ENCODE results near the gene POC1A. TPM values are rescaled to one million over a fixed set of nuclear protein-coding genes. Genes with fewer than 3 reads are reported as not detected.

Gene POC1A
- total RNA-seq, 1 experiment from 2014 or later: 16.1 TPM

DNA sequence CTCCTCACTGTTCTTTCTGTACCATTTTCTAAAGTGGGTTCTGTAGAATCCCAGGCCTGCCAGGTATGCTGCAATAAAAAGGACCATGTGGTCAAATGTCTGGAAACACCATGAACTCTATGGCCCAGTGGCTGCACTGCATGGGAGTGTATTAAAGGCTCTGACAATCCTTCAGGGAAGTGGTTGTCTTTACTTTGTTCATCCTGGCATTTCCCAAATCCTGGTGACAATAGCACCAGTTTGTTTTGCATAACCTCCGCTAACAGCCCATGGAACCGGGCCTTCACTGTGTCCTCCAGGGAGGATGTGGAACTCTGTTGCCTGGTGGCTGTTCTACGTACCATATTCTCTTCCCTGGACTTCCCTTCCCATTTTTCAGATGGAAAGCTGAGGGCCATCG, 86.7 kb downstream of the POC1A start:
- intact Hi-C loops (cut with micrococcal nuclease; ENCODE audit: unreplicated experiment): no loop called here

DNA sequence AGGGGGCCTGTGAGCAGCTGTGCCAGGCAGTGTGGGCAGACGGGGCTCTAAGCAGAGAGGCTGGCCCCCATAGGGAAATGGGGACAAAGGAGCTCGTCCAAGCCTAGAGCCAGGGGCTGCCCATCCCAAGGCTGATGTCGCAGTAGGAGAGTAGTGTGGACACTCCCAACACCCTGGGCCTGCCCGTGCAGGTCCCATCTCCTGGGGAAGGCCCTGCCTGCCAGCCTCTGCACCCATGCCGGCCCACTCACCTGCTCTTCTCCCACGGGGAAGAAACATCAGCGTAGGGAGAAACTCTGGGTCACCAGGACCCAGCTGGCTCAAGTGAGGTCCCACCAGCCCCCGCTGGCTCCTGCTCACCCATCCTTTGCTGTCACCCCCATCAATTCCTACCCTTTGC, 87.2 kb downstream of the POC1A start:
- no TSS peak for BruUV-seq (replicated peaks)
- ChIA-PET CTCF (no interaction called here), POLR2A (ENCODE audit: low non-redundant PET) (no interaction called here)
- TF ChIP-seq, protein P1, sequence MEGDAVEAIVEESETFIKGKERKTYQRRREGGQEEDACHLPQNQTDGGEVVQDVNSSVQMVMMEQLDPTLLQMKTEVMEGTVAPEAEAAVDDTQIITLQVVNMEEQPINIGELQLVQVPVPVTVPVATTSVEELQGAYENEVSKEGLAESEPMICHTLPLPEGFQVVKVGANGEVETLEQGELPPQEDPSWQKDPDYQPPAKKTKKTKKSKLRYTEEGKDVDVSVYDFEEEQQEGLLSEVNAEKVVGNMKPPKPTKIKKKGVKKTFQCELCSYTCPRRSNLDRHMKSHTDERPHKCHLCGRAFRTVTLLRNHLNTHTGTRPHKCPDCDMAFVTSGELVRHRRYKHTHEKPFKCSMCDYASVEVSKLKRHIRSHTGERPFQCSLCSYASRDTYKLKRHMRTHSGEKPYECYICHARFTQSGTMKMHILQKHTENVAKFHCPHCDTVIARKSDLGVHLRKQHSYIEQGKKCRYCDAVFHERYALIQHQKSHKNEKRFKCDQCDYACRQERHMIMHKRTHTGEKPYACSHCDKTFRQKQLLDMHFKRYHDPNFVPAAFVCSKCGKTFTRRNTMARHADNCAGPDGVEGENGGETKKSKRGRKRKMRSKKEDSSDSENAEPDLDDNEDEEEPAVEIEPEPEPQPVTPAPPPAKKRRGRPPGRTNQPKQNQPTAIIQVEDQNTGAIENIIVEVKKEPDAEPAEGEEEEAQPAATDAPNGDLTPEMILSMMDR (conservative IDR thresholded peaks at IDR 0.05; ENCODE audit: low read depth, low read length): no peak
- no peak for TF ChIP-seq EZH2 (IDR thresholded peaks at IDR 0.05; ENCODE audit: borderline replicate concordance, low read depth, low read length, poor library complexity, severe bottlenecking)
- Histone ChIP-seq H3K4me1 (ENCODE audit: insufficient read depth, low read length, poor library complexity, severe bottlenecking) (no peaks in the 10 kb centered on the region), H3K27me3 (replicated peaks; ENCODE audit: insufficient read depth, low read depth, low read length, poor library complexity) (no peaks in the 10 kb centered on the region), H3K9me3 (ENCODE audit: low read depth, low read length, poor library complexity, severe bottlenecking) (no peaks in the 10 kb centered on the region), H3K36me3 (ENCODE audit: insufficient read depth, low read length, poor library complexity, severe bottlenecking) (no peaks in the 10 kb centered on the region), H3K27ac (ENCODE audit: low read depth, low read length, poor library complexity, severe bottlenecking) (no peak overlapping the region), H3K4me3 (ENCODE audit: low read depth, low read length, poor library complexity, severe bottlenecking) (no peak overlapping the region)
- DNase-seq (ENCODE audit: low spot score): no peak
- intact Hi-C loops (cut with micrococcal nuclease; ENCODE audit: unreplicated experiment): no loop called here

More for the DNA sequence above, 86.7 kb downstream of the POC1A start:
- POLR2A ChIA-PET (ENCODE audit: low non-redundant PET): no interaction called here
- H3K36me3 ChIP-seq (ENCODE audit: insufficient read depth, low read length, poor library complexity, severe bottlenecking): no peaks in the 10 kb centered on the region
- no peak overlapping the region for H3K27ac ChIP-seq (ENCODE audit: low read depth, low read length, poor library complexity, severe bottlenecking)
- no peaks in the 10 kb centered on the region for H3K9me3 ChIP-seq (ENCODE audit: low read depth, low read length, poor library complexity, severe bottlenecking)
- no peaks in the 10 kb centered on the region for H3K27me3 ChIP-seq (replicated peaks; ENCODE audit: insufficient read depth, low read depth, low read length, poor library complexity)
- BruUV-seq (replicated peaks): no TSS peak
- no peak for DNase-seq (ENCODE audit: low spot score)
- CTCF ChIA-PET: no interaction called here
- no peaks in the 10 kb centered on the region for H3K4me1 ChIP-seq (ENCODE audit: insufficient read depth, low read length, poor library complexity, severe bottlenecking)
- TF ChIP-seq, protein P1 (conservative IDR thresholded peaks at IDR 0.05; ENCODE audit: low read depth, low read length): no peak
- TF ChIP-seq EZH2 (IDR thresholded peaks at IDR 0.05; ENCODE audit: borderline replicate concordance, low read depth, low read length, poor library complexity, severe bottlenecking): no peak
- no peak overlapping the region for H3K4me3 ChIP-seq (ENCODE audit: low read depth, low read length, poor library complexity, severe bottlenecking)

DNA sequence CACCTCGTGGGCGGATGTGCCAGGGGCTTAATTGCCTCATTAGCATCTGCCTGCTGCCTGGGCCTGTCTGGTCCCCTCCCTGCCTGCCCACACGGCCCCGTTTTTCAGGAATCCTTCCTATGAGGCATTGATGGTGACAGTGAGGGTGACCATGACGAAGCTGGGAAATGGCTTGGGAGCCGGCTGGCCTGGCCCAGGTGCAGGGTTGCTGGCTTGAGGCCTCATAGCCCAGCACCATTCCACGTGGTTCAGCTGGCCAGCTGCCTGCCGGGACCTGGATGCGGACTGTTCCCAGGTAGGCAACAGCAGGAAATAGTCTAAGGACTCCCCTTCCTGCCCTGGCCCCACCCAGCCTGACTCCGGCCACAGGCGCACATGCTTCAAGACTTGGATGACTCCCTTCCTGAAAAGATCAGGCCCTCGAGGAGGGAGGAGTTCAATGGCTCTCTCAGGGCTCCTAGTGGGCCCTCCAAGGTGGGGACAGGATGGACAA, 88.9 kb downstream of the POC1A start:
- no TSS peak for BruUV-seq (replicated peaks)
- Histone ChIP-seq H3K27me3 (replicated peaks; ENCODE audit: insufficient read depth, low read depth, low read length, poor library complexity) (no peaks in the 10 kb centered on the region), H3K4me1 (ENCODE audit: insufficient read depth, low read length, poor library complexity, severe bottlenecking) (no peaks in the 10 kb centered on the region), H3K27ac (ENCODE audit: low read depth, low read length, poor library complexity, severe bottlenecking) (no peak overlapping the region), H3K9me3 (ENCODE audit: low read depth, low read length, poor library complexity, severe bottlenecking) (no peaks in the 10 kb centered on the region), H3K36me3 (ENCODE audit: insufficient read depth, low read length, poor library complexity, severe bottlenecking) (no peaks in the 10 kb centered on the region), H3K4me3 (ENCODE audit: low read depth, low read length, poor library complexity, severe bottlenecking) (no peak overlapping the region)
- no peak for DNase-seq (ENCODE audit: low spot score)
- ChIA-PET CTCF (no interaction called here), POLR2A (ENCODE audit: low non-redundant PET) (no interaction called here)
- TF ChIP-seq, protein P1 (conservative IDR thresholded peaks at IDR 0.05; ENCODE audit: low read depth, low read length): no peak
- TF ChIP-seq EZH2 (IDR thresholded peaks at IDR 0.05; ENCODE audit: borderline replicate concordance, low read depth, low read length, poor library complexity, severe bottlenecking): no peak
- intact Hi-C loops (cut with micrococcal nuclease; ENCODE audit: unreplicated experiment): no loop called here

Data from A673 (cell line).